Measurements from ENCODE around the gene SMARCA1.

GRCh38 chrX:129556806-129557315, 33.6 kb upstream of the SMARCA1 start:
- TF ChIP-seq CTCF (IDR thresholded peaks at IDR 0.05 in 2 of 3, conservative IDR thresholded peaks at IDR 0.05 in 1 of 3; ENCODE audit: borderline replicate concordance in 1 of 3, insufficient read depth in 1 of 3, low read depth in 2 of 3, low read length in 2 of 3) (no peak), POLR2A (IDR thresholded peaks at IDR 0.05; ENCODE audit: borderline replicate concordance, extremely low read depth, insufficient read depth, insufficient read length) (no peak), MAX (IDR thresholded peaks at IDR 0.05) (no peak), TCF7L2 (IDR thresholded peaks at IDR 0.05; ENCODE audit: borderline replicate concordance, extremely low read depth, insufficient read depth, insufficient read length) (no peak), CEBPB (IDR thresholded peaks at IDR 0.05; ENCODE audit: low read depth) (no peak), SP1 (IDR thresholded peaks at IDR 0.05; ENCODE audit: low read depth) (no peak), RAD21 (IDR thresholded peaks at IDR 0.05; ENCODE audit: low read depth) (no peak), SIN3A (IDR thresholded peaks at IDR 0.05; ENCODE audit: low read depth) (no peak), EGR1 (IDR thresholded peaks at IDR 0.05; ENCODE audit: low read depth) (no peak), JUND (IDR thresholded peaks at IDR 0.05) (no peak), SRF (IDR thresholded peaks at IDR 0.05; ENCODE audit: low read depth) (no peak)

Data from HCT116 (cell line).